Measurements from ENCODE around the gene CHN1.

CHN1 gene

GRCh38 chr2:174969091-174969734 is 36.0 kb downstream of the CHN1 start:
- no peak overlapping the region for H3K27ac ChIP-seq (ENCODE audit: low read depth, low read length)
- H3K4me1 ChIP-seq (ENCODE audit: insufficient read depth, low read length), result peaks cover 22% of the 10 kb centered on the region
- no peak overlapping the region for H3K4me3 ChIP-seq (ENCODE audit: low read depth in 1 of 2, low read length in 2 of 2)
- H3K9ac ChIP-seq (ENCODE audit: low read length), result no peak overlapping the region
- no peaks in the 10 kb centered on the region for H3K27me3 ChIP-seq (ENCODE audit: control insufficient read depth in 1 of 2, insufficient read depth in 2 of 2, low read length in 2 of 2)
- H3K9me3 ChIP-seq (ENCODE audit: low read length), result no peaks in the 10 kb centered on the region
- H3K36me3 ChIP-seq (ENCODE audit: insufficient read depth, low read length), result no peaks in the 10 kb centered on the region

GRCh38 chr2:174967691-174968260 is 37.4 kb downstream of the CHN1 start:
- Histone ChIP-seq H3K4me1 (ENCODE audit: insufficient read depth, low read length) (peaks cover 22% of the 10 kb centered on the region), H3K27ac (ENCODE audit: low read depth, low read length) (no peak overlapping the region), H3K9ac (ENCODE audit: low read length) (no peak overlapping the region)

GRCh38 chr2:174967086-174967485 is 38.1 kb downstream of the CHN1 start:
- H3K27me3 ChIP-seq (ENCODE audit: control insufficient read depth in 1 of 2, insufficient read depth in 2 of 2, low read length in 2 of 2), result no peaks in the 10 kb centered on the region
- H3K9me3 ChIP-seq (ENCODE audit: low read length), result no peaks in the 10 kb centered on the region
- H3K4me1 ChIP-seq (ENCODE audit: insufficient read depth, low read length), result peaks cover 17% of the 10 kb centered on the region
- H3K27ac ChIP-seq (ENCODE audit: low read depth, low read length), result no peak overlapping the region
- H3K4me3 ChIP-seq (ENCODE audit: low read depth in 1 of 2, low read length in 2 of 2), result no peak overlapping the region
- no peaks in the 10 kb centered on the region for H3K36me3 ChIP-seq (ENCODE audit: insufficient read depth, low read length)
- H3K9ac ChIP-seq (ENCODE audit: low read length), result no peak overlapping the region

More at GRCh38 chr2:174967691-174968260, 37.4 kb downstream of the CHN1 start:
- Histone ChIP-seq H3K9me3 (ENCODE audit: low read length) (no peaks in the 10 kb centered on the region), H3K36me3 (ENCODE audit: insufficient read depth, low read length) (no peaks in the 10 kb centered on the region), H3K4me3 (ENCODE audit: low read depth in 1 of 2, low read length in 2 of 2) (no peak overlapping the region), H3K27me3 (ENCODE audit: control insufficient read depth in 1 of 2, insufficient read depth in 2 of 2, low read length in 2 of 2) (no peaks in the 10 kb centered on the region)

DNA sequence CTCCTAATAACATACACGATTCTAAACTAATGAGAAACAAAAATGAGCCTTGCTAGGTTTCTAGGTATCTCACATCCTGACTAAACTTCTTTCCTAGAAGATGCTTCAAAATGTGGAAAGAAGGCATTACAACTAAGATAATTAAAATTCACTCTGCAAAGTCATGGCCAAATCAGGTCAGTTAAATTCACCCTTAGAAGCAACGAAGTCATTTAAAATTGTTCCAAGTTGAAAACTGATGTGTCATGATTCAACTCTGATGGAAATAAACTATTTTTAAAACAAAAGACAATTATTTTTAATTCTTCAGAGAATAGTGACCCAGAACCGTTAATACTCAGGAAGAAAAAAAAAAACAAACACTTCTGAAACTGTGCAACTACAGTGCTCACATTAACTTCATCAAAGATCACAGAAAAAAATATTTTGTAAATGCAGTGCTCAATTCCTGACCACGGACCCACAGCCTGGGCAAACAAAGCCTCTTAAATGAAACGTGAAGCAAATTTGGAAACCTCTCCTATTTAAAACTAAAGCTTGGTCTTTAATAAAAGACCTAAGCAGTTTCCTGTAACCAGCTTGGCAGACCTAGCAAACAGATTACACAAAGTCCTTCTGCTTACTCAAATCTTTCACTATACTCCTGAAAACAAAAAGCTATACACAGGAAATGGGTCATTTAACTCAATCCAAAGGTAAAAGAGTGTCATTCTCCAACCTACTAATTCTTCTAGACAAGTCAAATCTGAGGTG is 39.0 kb downstream of the CHN1 start:
- H3K27ac ChIP-seq (ENCODE audit: low read depth, low read length), result no peak overlapping the region
- no peaks in the 10 kb centered on the region for H3K36me3 ChIP-seq (ENCODE audit: insufficient read depth, low read length)
- H3K27me3 ChIP-seq (ENCODE audit: control insufficient read depth in 1 of 2, insufficient read depth in 2 of 2, low read length in 2 of 2), result no peaks in the 10 kb centered on the region
- no peak overlapping the region for H3K4me3 ChIP-seq (ENCODE audit: low read depth in 1 of 2, low read length in 2 of 2)
- H3K4me1 ChIP-seq (ENCODE audit: insufficient read depth, low read length), result peaks cover 12% of the 10 kb centered on the region
- H3K9ac ChIP-seq (ENCODE audit: low read length), result no peak overlapping the region
- H3K9me3 ChIP-seq (ENCODE audit: low read length), result no peaks in the 10 kb centered on the region

- Histone ChIP-seq H3K36me3 (ENCODE audit: insufficient read depth, low read length) (no peaks in the 10 kb centered on the region), H3K4me1 (ENCODE audit: insufficient read depth, low read length) (peaks cover 12% of the 10 kb centered on the region), H3K27me3 (ENCODE audit: control insufficient read depth in 1 of 2, insufficient read depth in 2 of 2, low read length in 2 of 2) (no peaks in the 10 kb centered on the region), H3K4me3 (ENCODE audit: low read depth in 1 of 2, low read length in 2 of 2) (no peak overlapping the region), H3K27ac (ENCODE audit: low read depth, low read length) (no peak overlapping the region), H3K9me3 (ENCODE audit: low read length) (no peaks in the 10 kb centered on the region), H3K9ac (ENCODE audit: low read length) (no peak overlapping the region)
These were observed 39.6 kb downstream of the CHN1 start for GRCh38 chr2:174965551-174965950.

DNA sequence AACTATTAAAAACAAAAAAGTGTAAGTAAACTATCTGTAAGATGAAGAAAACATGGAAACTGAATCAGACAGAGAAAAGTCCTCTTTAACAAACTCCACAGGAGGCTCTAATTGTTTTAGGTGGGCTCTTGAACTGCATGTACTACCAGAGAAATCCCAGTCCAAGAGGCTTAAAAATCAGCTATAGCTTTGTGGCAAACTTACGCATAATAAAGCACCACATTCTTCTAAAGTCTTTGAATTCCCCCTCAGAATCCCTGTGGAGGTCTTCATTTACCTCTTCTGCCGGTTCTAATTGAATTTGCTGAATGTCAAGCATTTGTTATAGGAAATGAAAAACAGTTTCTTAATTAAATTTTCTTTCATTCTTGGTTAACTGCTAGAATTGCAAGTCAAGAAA is 40.8 kb downstream of the CHN1 start:
- Histone ChIP-seq H3K27ac (ENCODE audit: low read depth, low read length) (no peak overlapping the region), H3K27me3 (ENCODE audit: control insufficient read depth in 1 of 2, insufficient read depth in 2 of 2, low read length in 2 of 2) (no peaks in the 10 kb centered on the region)

DNA sequence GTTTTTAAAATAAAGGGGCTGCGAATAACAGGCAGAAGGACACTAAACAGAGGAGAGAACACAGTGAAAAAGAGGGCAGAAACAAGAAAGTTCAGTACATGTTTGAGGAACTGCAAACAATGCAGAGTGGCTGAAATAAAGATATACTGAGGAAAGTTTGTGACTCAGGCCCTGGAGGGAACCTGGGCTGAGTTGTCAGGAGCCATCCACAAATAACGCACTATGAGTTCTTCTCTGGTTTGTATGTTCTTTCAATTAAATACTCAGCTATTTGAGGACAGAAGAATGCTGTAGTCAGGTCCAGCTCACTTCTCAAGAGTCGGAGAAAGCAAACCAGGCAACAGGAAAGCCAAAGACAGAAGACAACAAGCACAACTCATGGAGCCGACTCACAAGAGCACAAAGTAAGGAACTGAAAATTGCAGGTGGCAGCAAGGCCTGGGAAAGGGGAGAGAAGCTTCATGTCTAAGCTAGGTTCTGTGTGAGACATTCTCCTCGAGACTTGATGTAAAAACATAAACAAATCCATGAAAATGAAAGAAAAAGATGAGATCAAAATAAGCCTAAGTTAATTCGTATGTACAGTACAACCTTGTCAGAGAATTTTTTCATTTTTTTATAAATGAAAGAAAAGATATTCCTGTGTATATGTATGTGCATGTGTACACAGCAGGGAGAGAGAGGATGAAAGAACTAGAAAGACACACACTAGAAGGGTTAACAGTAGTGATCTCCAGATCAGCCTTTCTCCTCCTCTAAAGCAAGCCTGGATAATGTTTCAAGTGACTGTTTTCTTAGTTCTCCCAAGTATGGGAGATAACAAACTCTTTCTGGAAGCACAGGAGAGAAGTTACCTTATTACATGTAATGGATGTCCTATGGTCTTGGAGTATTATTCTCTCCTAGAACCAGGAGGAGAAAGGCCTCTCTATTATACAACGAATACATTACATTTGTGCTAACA is 41.5 kb downstream of the CHN1 start:
- Histone ChIP-seq H3K27me3 (ENCODE audit: control insufficient read depth in 1 of 2, insufficient read depth in 2 of 2, low read length in 2 of 2) (no peaks in the 10 kb centered on the region), H3K4me3 (ENCODE audit: low read depth in 1 of 2, low read length in 2 of 2) (no peak overlapping the region), H3K27ac (ENCODE audit: low read depth, low read length) (no peak overlapping the region), H3K9me3 (ENCODE audit: low read length) (no peaks in the 10 kb centered on the region), H3K9ac (ENCODE audit: low read length) (no peak overlapping the region), H3K4me1 (ENCODE audit: insufficient read depth, low read length) (peaks cover 12% of the 10 kb centered on the region), H3K36me3 (ENCODE audit: insufficient read depth, low read length) (no peaks in the 10 kb centered on the region)

More for the DNA sequence above, 40.8 kb downstream of the CHN1 start:
- Histone ChIP-seq H3K4me3 (ENCODE audit: low read depth in 1 of 2, low read length in 2 of 2) (no peak overlapping the region), H3K9ac (ENCODE audit: low read length) (no peak overlapping the region), H3K4me1 (ENCODE audit: insufficient read depth, low read length) (peaks cover 12% of the 10 kb centered on the region), H3K36me3 (ENCODE audit: insufficient read depth, low read length) (no peaks in the 10 kb centered on the region), H3K9me3 (ENCODE audit: low read length) (no peaks in the 10 kb centered on the region)

GRCh38 chr2:174959787-174960186 is 45.4 kb downstream of the CHN1 start:
- Histone ChIP-seq H3K4me1 (ENCODE audit: insufficient read depth, low read length) (no peaks in the 10 kb centered on the region), H3K36me3 (ENCODE audit: insufficient read depth, low read length) (no peaks in the 10 kb centered on the region), H3K27me3 (ENCODE audit: control insufficient read depth in 1 of 2, insufficient read depth in 2 of 2, low read length in 2 of 2) (no peaks in the 10 kb centered on the region), H3K9me3 (ENCODE audit: low read length) (no peaks in the 10 kb centered on the region), H3K27ac (ENCODE audit: low read depth, low read length) (no peak overlapping the region), H3K9ac (ENCODE audit: low read length) (no peak overlapping the region), H3K4me3 (ENCODE audit: low read depth in 1 of 2, low read length in 2 of 2) (no peak overlapping the region)

- no peak overlapping the region for H3K4me3 ChIP-seq (ENCODE audit: low read depth in 1 of 2, low read length in 2 of 2)
- no peak overlapping the region for H3K27ac ChIP-seq (ENCODE audit: low read depth, low read length)
- no peaks in the 10 kb centered on the region for H3K9me3 ChIP-seq (ENCODE audit: low read length)
- no peaks in the 10 kb centered on the region for H3K4me1 ChIP-seq (ENCODE audit: insufficient read depth, low read length)
- no peaks in the 10 kb centered on the region for H3K36me3 ChIP-seq (ENCODE audit: insufficient read depth, low read length)
- no peaks in the 10 kb centered on the region for H3K27me3 ChIP-seq (ENCODE audit: control insufficient read depth in 1 of 2, insufficient read depth in 2 of 2, low read length in 2 of 2)
- no peak overlapping the region for H3K9ac ChIP-seq (ENCODE audit: low read length)
These were observed 48.1 kb downstream of the CHN1 start for GRCh38 chr2:174957050-174957449.

DNA sequence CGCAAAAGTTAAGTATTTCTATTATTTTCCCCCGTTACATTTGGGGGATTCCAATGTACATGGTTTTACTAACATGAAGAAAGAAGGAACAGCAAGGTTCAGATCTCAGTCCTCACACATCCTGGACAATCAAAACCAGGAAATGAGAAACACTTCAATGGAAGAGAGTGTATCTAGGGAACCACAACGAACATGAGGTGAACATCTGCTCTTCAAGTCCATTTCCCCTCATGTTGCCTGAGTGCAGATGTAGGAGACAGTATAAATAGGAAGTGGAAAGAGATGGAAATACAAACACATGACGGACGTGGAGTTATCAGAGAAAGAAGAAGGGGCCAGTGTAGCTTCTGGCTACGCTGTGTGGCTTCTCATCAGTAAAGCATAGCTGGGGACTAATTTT is 52.6 kb downstream of the CHN1 start:
- Histone ChIP-seq H3K9me3 (ENCODE audit: low read length) (no peaks in the 10 kb centered on the region), H3K27me3 (ENCODE audit: control insufficient read depth in 1 of 2, insufficient read depth in 2 of 2, low read length in 2 of 2) (no peaks in the 10 kb centered on the region), H3K36me3 (ENCODE audit: insufficient read depth, low read length) (no peaks in the 10 kb centered on the region), H3K9ac (ENCODE audit: low read length) (no peak overlapping the region), H3K4me1 (ENCODE audit: insufficient read depth, low read length) (no peaks in the 10 kb centered on the region), H3K4me3 (ENCODE audit: low read depth in 1 of 2, low read length in 2 of 2) (no peak overlapping the region), H3K27ac (ENCODE audit: low read depth, low read length) (no peak overlapping the region)

GRCh38 chr2:174951745-174952144 is 53.4 kb downstream of the CHN1 start:
- H3K9me3 ChIP-seq (ENCODE audit: low read length), result no peaks in the 10 kb centered on the region
- H3K4me1 ChIP-seq (ENCODE audit: insufficient read depth, low read length), result no peaks in the 10 kb centered on the region
- H3K4me3 ChIP-seq (ENCODE audit: low read depth in 1 of 2, low read length in 2 of 2), result no peak overlapping the region
- no peaks in the 10 kb centered on the region for H3K36me3 ChIP-seq (ENCODE audit: insufficient read depth, low read length)
- no peaks in the 10 kb centered on the region for H3K27me3 ChIP-seq (ENCODE audit: control insufficient read depth in 1 of 2, insufficient read depth in 2 of 2, low read length in 2 of 2)
- no peak overlapping the region for H3K27ac ChIP-seq (ENCODE audit: low read depth, low read length)
- no peak overlapping the region for H3K9ac ChIP-seq (ENCODE audit: low read length)
